Natural killer cell (primary cell): ENCODE measurements around the gene CTTNBP2NL. TPM values are rescaled to one million over a fixed set of nuclear protein-coding genes. Genes with fewer than 3 reads are reported as not detected.

Source experiments
- ATAC-seq, 3 donors: fragments of 150-1000 bp in 2 of 3; fragments of 200-7000 bp in 1 of 3; cut with Tn5 transposase; 1 replicate in 1 of 3; 2 replicates in 2 of 3; pipeline ENCODE4 v1.10.0; 2021; ENCODE audit warnings: mild to moderate bottlenecking in 2 of 3, moderate library complexity in 2 of 3
- DNase-seq, 2 donors: peaks; one replicate each; pipeline versions ENCODE4 v3.0.0 to v3.0.0-alpha.2; 2013 to 2021; ENCODE audit warnings: mixed read lengths in 1 of 2
- H3K27ac ChIP-seq: one replicate; pipeline ENCODE4 v1.5.1; 2013; ENCODE audit warnings: mild to moderate bottlenecking, low read length
- H3K27me3 ChIP-seq: one replicate; pipeline ENCODE4 v1.6.1; 2013; ENCODE audit warnings: low read length; ENCODE audit not compliant: control insufficient read depth, insufficient read depth
- H3K36me3 ChIP-seq: one replicate; pipeline ENCODE4 v1.6.1; 2013; ENCODE audit warnings: low read length; ENCODE audit not compliant: control insufficient read depth, insufficient read depth
- H3K4me1 ChIP-seq: one replicate; pipeline ENCODE4 v1.6.1; 2013; ENCODE audit warnings: low read length; ENCODE audit not compliant: control insufficient read depth, insufficient read depth
- H3K4me3 ChIP-seq: one replicate; pipeline ENCODE4 v1.5.1; 2013; ENCODE audit warnings: low read length
- H3K9me3 ChIP-seq: one replicate; pipeline ENCODE4 v1.6.1; 2013; ENCODE audit warnings: low read length; ENCODE audit not compliant: control insufficient read depth, insufficient read depth
- H3K27ac Mint-ChIP-seq, 2 donors: one replicate each; pipeline ENCODE4 v1.8.0; 2022; ENCODE audit warnings: mild to moderate bottlenecking in 2 of 2, mixed read lengths in 2 of 2, moderate library complexity in 1 of 2
- H3K27me3 Mint-ChIP-seq, 2 donors: one replicate each; pipeline ENCODE4 v1.8.0; 2022; ENCODE audit warnings: low read depth in 2 of 2, mixed read lengths in 2 of 2
- H3K36me3 Mint-ChIP-seq: one replicate; pipeline ENCODE4 v1.8.0; 2022; ENCODE audit warnings: mixed read lengths
- H3K4me1 Mint-ChIP-seq, 2 donors: one replicate each; pipeline ENCODE4 v1.8.0; 2022; ENCODE audit warnings: mixed read lengths in 2 of 2
- H3K4me3 Mint-ChIP-seq: one replicate; pipeline ENCODE4 v1.8.0; 2022; ENCODE audit warnings: mild to moderate bottlenecking, moderate library complexity, mixed read lengths
- H3K9me3 Mint-ChIP-seq, 2 donors: one replicate each; pipeline ENCODE4 v1.8.0; 2022; ENCODE audit warnings: mixed read lengths in 2 of 2
- CTCF ChIP-seq: fragments of 200-600 bp; IDR thresholded peaks from one replicate; pipeline ENCODE4 v1.8.0; 2022; ENCODE audit warnings: antibody characterized with exemption
- WGBS: methylation state at CpG from one replicate; pipeline ENCODE4 v1.1.7; 2013; ENCODE audit warnings: missing lambda C conversion rate; ENCODE audit not compliant: insufficient coverage; 5-methylcytosine and 5-hydroxymethylcytosine counted together
- intact Hi-C: fragments of 100-400 bp; cut with micrococcal nuclease; formaldehyde crosslinking; loops from one replicate; pipeline ENCODE4 v1.14.2; 2022
- total RNA-seq, 4 donors: library from RNA; stranded (reverse); fragments of 120-200 nt in 1 of 4; gene quantifications; one replicate each; pipeline versions ENCODE4 v1.2.3 to v1.2.4, GENCODE V29; 2013 to 2022

CTTNBP2NL gene
- total RNA-seq, 3 donors from 2014 or later (not counting 1 experiment from before 2014, with no cell fraction given), result 0.07 to 0.94 (median 0.15) TPM

- peaks cover 36 to 49% of the 10 kb centered on the region in 2 donors for H3K27me3 Mint-ChIP-seq
- under 1% methylated on average over 13 of the region's 15 CpGs for WGBS
- H3K9me3 ChIP-seq, result no peaks in the 10 kb centered on the region
- no peaks in the 10 kb centered on the region for H3K9me3 Mint-ChIP-seq
- peak overlapping the region; percentile 42 for H3K4me3 ChIP-seq
- H3K36me3 ChIP-seq, result no peaks in the 10 kb centered on the region
- DNase-seq, result peak in 1 of 2 donors; percentile 46
- H3K4me3 Mint-ChIP-seq, result peak overlapping the region; percentile 89
- H3K27ac Mint-ChIP-seq, result peak overlapping the region in 1 of 2 donors; percentile 29
- peaks cover 0 to 8% of the 10 kb centered on the region in 2 donors for H3K4me1 Mint-ChIP-seq
- intact Hi-C loops, result loop anchor here (10.0 kb wide), 1 partner anchor 297 kb away; no protein-coding TSS in a partner anchor
- H3K27ac ChIP-seq, result no peak overlapping the region
- peaks cover 15% of the 10 kb centered on the region for H3K27me3 ChIP-seq
- ATAC-seq, result peak in 2 of 3 donors; percentile 17 to 28
- H3K4me1 ChIP-seq, result peaks cover 16% of the 10 kb centered on the region
- no peaks in the 10 kb centered on the region for H3K36me3 Mint-ChIP-seq
- TF ChIP-seq CTCF, result no peak
Observed at GRCh38 chr1:112507921-112508277, 111.9 kb downstream of the CTTNBP2NL start.

- peaks cover 0 to 8% of the 10 kb centered on the region in 2 donors for H3K4me1 Mint-ChIP-seq
- H3K27me3 Mint-ChIP-seq, result peaks cover 31 to 44% of the 10 kb centered on the region in 2 donors
- TF ChIP-seq CTCF, result no peak
- H3K27ac ChIP-seq, result no peak within 1 kb of the TSS
- H3K4me3 Mint-ChIP-seq, result peak within 1 kb of the TSS; percentile 89
- H3K9me3 ChIP-seq, result no peaks in the 10 kb centered on the region
- peaks cover 15% of the 10 kb centered on the region for H3K27me3 ChIP-seq
- H3K36me3 ChIP-seq, result no peaks in the 10 kb centered on the region
- ATAC-seq, result peak; percentile 69 to 78 (median 74)
- H3K27ac Mint-ChIP-seq, result peak within 1 kb of the TSS in 1 of 2 donors; percentile 29
- peak within 1 kb of the TSS; percentile 45 for H3K4me3 ChIP-seq
- under 1% methylated on average over 69 of the region's 69 CpGs for WGBS
- no peaks in the 10 kb centered on the region for H3K36me3 Mint-ChIP-seq
- DNase-seq, result peak; percentile 33 to 74
- H3K4me1 ChIP-seq, result peaks cover 16% of the 10 kb centered on the region
- intact Hi-C loops, result loop anchor here (10.0 kb wide), 1 partner anchor 296 kb away; no protein-coding TSS in a partner anchor
- H3K9me3 Mint-ChIP-seq, result no peaks in the 10 kb centered on the region
Observed at GRCh38 chr1:112508278-112509004, 112.4 kb downstream of the CTTNBP2NL start, which contains the start of gene WNT2B. Gene WNT2B (plus strand): TSS chr1:112508965. CDS start chr1:112509263, 298 bp downstream.

- Histone ChIP-seq H3K4me1 (peaks cover 16% of the 10 kb centered on the region), H3K36me3 (no peaks in the 10 kb centered on the region), H3K4me3 (peak overlapping the region; percentile 45), H3K27me3 (peaks cover 13% of the 10 kb centered on the region), H3K9me3 (no peaks in the 10 kb centered on the region), H3K27ac (no peak overlapping the region)
- peaks cover 0 to 8% of the 10 kb centered on the region in 2 donors for H3K4me1 Mint-ChIP-seq
- H3K4me3 Mint-ChIP-seq, result peak overlapping the region; percentile 78
- WGBS, result 12% methylated on average over 66 of the region's 66 CpGs
- DNase-seq, result peak; percentile 27 to 52
- intact Hi-C loops, result loop anchor here (10.0 kb wide), 1 partner anchor 296 kb away; no protein-coding TSS in a partner anchor
- ATAC-seq, result peak; percentile 46 to 61 (median 47)
- TF ChIP-seq CTCF, result no peak
- peaks cover 27 to 38% of the 10 kb centered on the region in 2 donors for H3K27me3 Mint-ChIP-seq
- no peaks in the 10 kb centered on the region for H3K36me3 Mint-ChIP-seq
- no peak overlapping the region for H3K27ac Mint-ChIP-seq
- no peaks in the 10 kb centered on the region for H3K9me3 Mint-ChIP-seq
Observed at GRCh38 chr1:112509005-112509659, 113.1 kb downstream of the CTTNBP2NL start.
